OCI-LY7 (cell line): ENCODE measurements around the gene PGA5.
"Not testable (repeated sequence)": the region's sequence is repeated elsewhere in the genome, so short reads cannot be mapped to it uniquely, and the experiment has no call there.

Experiments
- CTCF ChIP-seq: fragments of 200-600 bp; sonication (generic); conservative IDR thresholded peaks from 2 replicates; pipeline ENCODE4 v1.5.1; 2014; ENCODE audit warnings: mild to moderate bottlenecking, antibody characterized with exemption, low read length, moderate library complexity, mixed read lengths
- EZH2phosphoT487 ChIP-seq: fragments of 200-600 bp; sonication (generic); IDR thresholded peaks from 2 replicates; pipeline ENCODE4 v1.6.1; 2018; ENCODE audit warnings: low read depth, borderline replicate concordance, mild to moderate bottlenecking, mixed run types, antibody characterized with exemption, low read length, moderate library complexity, mixed read lengths

DNA sequence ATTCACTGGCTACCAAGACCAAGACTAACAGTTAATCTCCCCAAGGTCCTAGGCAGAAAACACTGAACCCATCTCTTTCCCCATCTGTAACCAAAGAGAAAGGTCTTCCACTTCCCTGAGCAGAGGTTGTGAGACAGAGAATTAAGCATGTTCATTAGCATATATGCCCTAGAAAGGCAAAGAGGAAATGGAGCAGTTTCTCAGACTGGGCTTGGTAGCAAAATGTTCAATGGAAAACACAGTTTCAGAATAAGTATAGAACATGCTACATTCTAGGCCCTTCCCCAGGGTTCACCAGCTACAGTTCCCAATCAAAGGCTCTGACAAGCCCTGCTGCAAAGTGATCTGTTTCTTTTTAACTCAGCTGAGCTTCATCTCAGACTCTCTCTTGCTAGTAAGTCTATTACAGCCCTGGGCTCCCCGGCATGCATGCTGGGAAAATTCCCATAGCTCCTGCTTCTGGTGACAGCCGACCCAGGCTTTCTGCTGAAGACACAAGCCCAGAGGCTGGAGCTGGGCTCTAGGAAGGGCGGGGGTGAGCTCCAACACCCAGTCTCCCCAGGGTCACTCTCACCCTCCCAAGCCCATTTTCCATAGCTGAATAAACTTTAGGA is 27.2 kb upstream of the PGA5 start:
- not testable (repeated sequence) for TF ChIP-seq EZH2phosphoT487, CTCF
